IPS-20b (cell line): ENCODE data around the gene ASL.
"Not testable (repeated sequence)": the region's sequence is repeated elsewhere in the genome, so short reads cannot be mapped to it uniquely, and the experiment has no call there.

ENCODE experiments used
- H3K27ac ChIP-seq: one replicate; pipeline ENCODE4 v1.5.1; 2013; ENCODE audit warnings: low read length
- H3K27me3 ChIP-seq: 2 replicates; pipeline ENCODE4 v1.6.1; 2013; ENCODE audit warnings: mild to moderate bottlenecking, low read length, inconsistent platforms; ENCODE audit not compliant: insufficient read depth
- H3K36me3 ChIP-seq: 2 replicates; pipeline ENCODE4 v1.6.1; 2013; ENCODE audit warnings: low read depth, mild to moderate bottlenecking, inconsistent platforms, low read length, moderate library complexity; ENCODE audit not compliant: insufficient read depth
- H3K4me1 ChIP-seq: 2 replicates; pipeline ENCODE4 v1.6.1; 2013; ENCODE audit warnings: mild to moderate bottlenecking, control low read depth, inconsistent platforms, low read length, moderate library complexity; ENCODE audit not compliant: insufficient read depth
- H3K4me3 ChIP-seq: 2 replicates; pipeline ENCODE4 v1.5.1; 2013; ENCODE audit warnings: mild to moderate bottlenecking, low read length, inconsistent platforms
- H3K9ac ChIP-seq: 2 replicates; pipeline ENCODE4 v1.6.1; 2013; ENCODE audit warnings: low read depth, mild to moderate bottlenecking, inconsistent platforms, low read length, moderate library complexity
- H3K9me3 ChIP-seq: 2 replicates; pipeline ENCODE4 v1.6.1; 2013; ENCODE audit warnings: mild to moderate bottlenecking, low read depth, low read length, inconsistent platforms; ENCODE audit not compliant: insufficient read depth

ASL gene

DNA sequence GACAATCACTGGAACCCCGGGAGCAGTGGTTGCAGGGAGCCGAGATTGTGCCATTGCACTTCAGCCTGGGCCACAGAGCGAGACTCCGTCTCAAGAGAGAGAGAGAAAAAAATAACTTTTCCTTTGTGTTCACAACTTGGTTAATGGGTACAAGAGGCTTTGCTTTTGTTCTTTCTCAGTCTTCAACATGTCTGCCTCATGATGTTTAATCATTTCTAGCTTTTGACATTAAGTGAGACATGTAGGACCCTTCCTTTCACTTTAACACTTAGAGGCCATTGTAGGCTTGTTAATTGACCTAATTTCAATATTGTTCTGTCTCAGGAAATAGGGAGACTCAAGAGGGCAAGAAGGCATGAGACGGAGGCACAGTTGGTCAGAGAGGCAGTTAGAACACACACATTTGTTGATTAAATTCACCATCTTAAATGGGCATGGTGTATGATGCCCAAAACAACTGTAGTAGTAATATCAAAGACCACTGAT, 29.7 kb downstream of the ASL start:
- no peaks in the 10 kb centered on the region for H3K4me1 ChIP-seq
- no peaks in the 10 kb centered on the region for H3K36me3 ChIP-seq
- no peak overlapping the region for H3K9ac ChIP-seq
- H3K9me3 ChIP-seq, result no peaks in the 10 kb centered on the region
- no peak overlapping the region for H3K4me3 ChIP-seq
- no peaks in the 10 kb centered on the region for H3K27me3 ChIP-seq
- no peak overlapping the region for H3K27ac ChIP-seq

- H3K9ac ChIP-seq, H3K9me3 ChIP-seq, H3K27me3 ChIP-seq, H3K4me3 ChIP-seq, H3K27ac ChIP-seq, H3K4me1 ChIP-seq, H3K36me3 ChIP-seq: not testable (repeated sequence)
Measured at GRCh38 chr7:66108410-66108809, 32.8 kb downstream of the ASL start.

GRCh38 chr7:66110856-66111255, 35.2 kb downstream of the ASL start:
- H3K9me3 ChIP-seq, result no peaks in the 10 kb centered on the region
- 0 out of 2 replicates have a peak, but pooled peaks cover 1% of the 10 kb centered on the region for H3K36me3 ChIP-seq
- H3K4me3 ChIP-seq, result no peak overlapping the region
- H3K4me1 ChIP-seq, result no peaks in the 10 kb centered on the region; the same call in 1 of the 2 replicates
- H3K27ac ChIP-seq, result no peak overlapping the region
- H3K9ac ChIP-seq, result no peak overlapping the region
- H3K27me3 ChIP-seq, result no peaks in the 10 kb centered on the region

DNA sequence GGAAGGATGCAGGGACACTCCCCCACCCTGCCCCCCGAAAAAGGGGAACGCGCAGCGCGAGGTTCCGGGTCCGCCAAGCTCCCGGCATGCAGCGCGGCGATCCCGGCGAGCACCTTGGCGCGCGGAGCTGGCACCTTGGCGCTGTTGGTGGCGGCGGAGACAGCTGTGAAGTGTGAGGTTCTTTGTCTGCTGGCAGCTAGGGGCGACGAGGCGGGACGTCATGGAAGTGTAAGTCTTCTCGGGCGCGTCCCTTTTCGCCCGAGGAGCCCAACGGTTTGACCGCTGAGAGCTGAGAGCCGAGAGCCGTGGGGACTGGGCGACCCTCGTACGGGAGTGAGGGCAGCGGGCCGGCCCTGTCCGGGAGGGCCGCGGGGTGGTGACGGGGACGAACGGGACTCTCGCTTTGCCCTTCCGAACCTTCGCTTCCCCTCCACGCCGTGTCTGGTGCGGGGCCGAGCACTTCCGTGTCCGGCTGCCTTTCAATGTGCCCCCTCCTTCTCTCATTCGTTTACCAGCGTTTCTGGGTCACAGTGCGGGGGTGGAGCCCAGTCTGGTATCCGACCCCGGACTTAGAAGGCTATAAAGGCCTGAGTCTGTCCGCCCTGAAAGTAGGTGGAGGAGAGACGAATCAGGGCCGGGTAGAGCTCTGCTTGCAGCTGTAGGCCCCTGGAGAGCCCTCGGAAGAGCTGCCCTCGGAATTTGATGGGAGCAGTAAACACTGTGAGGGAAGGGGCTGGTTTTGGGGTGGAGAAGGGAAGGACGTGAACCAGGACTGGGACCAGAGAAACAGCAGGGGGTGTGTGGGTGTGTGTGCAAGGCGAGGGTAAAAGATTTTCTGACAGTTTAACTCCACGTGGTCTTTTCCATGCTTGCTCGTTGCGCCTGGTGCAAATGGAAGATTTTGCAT, 39.4 kb downstream of the ASL start, which contains the start of gene CRCP:
TSS of gene CRCP (plus strand) at position 105 of the 907 bp plus-strand sequence. CDS start at position 221, 116 bp downstream.
- H3K4me1 ChIP-seq, result no peaks in the 10 kb centered on the region; the same call in 1 of the 2 replicates

GRCh38 chr7:66116680-66117420, 41.2 kb downstream of the ASL start:
- H3K4me1 ChIP-seq, H3K9ac ChIP-seq, H3K27me3 ChIP-seq, H3K27ac ChIP-seq, H3K9me3 ChIP-seq, H3K36me3 ChIP-seq, H3K4me3 ChIP-seq: not testable (repeated sequence)

More for the DNA sequence above, 39.4 kb downstream of the ASL start, which contains the start of gene CRCP:
- H3K27ac ChIP-seq, result peak within 1 kb of the TSS; percentile 93
- H3K27me3 ChIP-seq, result no peaks in the 10 kb centered on the region
- H3K4me3 ChIP-seq, result peak within 1 kb of the TSS; percentile 99
- H3K36me3 ChIP-seq, result 0 out of 2 replicates have a peak, but pooled peaks cover 4% of the 10 kb centered on the region
- H3K9me3 ChIP-seq, result no peaks in the 10 kb centered on the region
- H3K9ac ChIP-seq, result peak within 1 kb of the TSS; percentile 98

GRCh38 chr7:66118603-66119002, 43.0 kb downstream of the ASL start:
- no peak overlapping the region for H3K27ac ChIP-seq
- H3K4me1 ChIP-seq, result no peaks in the 10 kb centered on the region; the same call in 1 of the 2 replicates
- no peaks in the 10 kb centered on the region for H3K9me3 ChIP-seq
- H3K9ac ChIP-seq, result no peak overlapping the region
- H3K36me3 ChIP-seq, result 0 out of 2 replicates have a peak, but pooled peaks cover 4% of the 10 kb centered on the region
- no peak overlapping the region for H3K4me3 ChIP-seq
- H3K27me3 ChIP-seq, result no peaks in the 10 kb centered on the region

DNA sequence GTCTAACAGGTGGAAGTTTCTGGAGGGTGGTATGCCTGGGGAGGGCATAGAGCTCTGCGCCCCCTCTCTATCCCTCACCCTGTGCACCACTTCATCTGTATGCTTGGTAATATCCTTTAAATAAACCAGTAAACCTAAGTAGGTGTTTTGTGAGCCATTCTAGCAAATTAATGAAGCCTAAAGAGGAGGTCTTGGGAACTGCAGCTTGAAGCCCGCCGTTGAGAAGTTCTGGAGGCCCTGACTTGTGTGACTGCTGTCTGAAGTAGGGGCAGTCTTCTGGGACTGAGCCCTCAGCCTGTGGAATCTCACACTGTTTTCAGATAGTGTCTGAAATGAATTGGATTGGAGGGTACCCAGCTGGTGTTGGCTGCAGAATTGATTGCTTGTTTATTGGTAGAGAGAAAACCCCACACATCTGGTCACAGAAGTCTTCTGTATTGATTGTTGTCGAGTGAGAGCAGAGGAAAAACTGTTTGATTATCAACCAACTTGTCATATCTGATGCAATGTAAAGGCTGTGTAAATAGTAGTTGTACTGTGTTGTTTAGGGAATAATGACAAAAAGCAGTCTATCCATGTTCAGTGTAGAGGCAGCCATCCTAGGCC, 43.7 kb downstream of the ASL start:
- Histone ChIP-seq H3K4me1 (no peaks in the 10 kb centered on the region; the same call in 1 of the 2 replicates), H3K27me3 (no peaks in the 10 kb centered on the region), H3K4me3 (no peak overlapping the region), H3K9ac (no peak overlapping the region), H3K27ac (no peak overlapping the region), H3K36me3 (0 out of 2 replicates have a peak, but pooled peaks cover 4% of the 10 kb centered on the region), H3K9me3 (no peaks in the 10 kb centered on the region)

DNA sequence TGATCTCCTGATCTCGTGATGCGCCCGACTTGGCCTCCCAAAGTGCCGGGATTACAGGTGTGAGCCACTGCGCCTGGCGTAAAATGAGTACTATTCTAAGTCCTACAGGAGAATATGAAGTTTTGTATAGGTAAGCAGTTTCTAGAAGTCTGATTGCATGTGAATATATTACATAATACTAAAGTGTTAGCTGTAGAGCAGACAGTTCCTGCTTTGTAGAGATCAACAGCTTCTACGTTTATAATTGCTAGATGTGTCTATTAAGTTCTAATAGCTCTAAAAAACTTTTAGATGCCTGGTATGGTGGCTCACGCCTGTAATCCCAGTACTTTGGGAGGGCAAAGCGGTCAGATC, 47.5 kb downstream of the ASL start:
- Histone ChIP-seq H3K9me3 (no peaks in the 10 kb centered on the region), H3K9ac (no peak overlapping the region), H3K4me1 (no peaks in the 10 kb centered on the region), H3K36me3 (no peaks in the 10 kb centered on the region), H3K27me3 (no peaks in the 10 kb centered on the region), H3K27ac (no peak overlapping the region), H3K4me3 (no peak overlapping the region)

DNA sequence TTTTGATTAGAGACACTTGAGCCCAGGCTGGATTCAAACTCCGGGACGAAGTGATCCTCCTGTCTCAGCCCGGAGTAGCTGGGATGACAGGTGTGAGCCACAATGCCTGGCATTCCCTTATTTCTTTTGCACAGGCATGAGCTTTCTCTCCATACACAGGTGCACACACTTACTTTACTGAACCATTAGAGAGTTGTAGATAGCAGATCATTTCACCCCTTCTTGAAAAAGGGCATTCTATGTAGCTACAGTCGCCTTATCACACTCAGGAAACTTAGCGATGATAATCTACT, 48.9 kb downstream of the ASL start:
- H3K4me1 ChIP-seq, H3K27ac ChIP-seq, H3K4me3 ChIP-seq, H3K9ac ChIP-seq, H3K27me3 ChIP-seq, H3K36me3 ChIP-seq, H3K9me3 ChIP-seq: not testable (repeated sequence)

- H3K9me3 ChIP-seq, result no peaks in the 10 kb centered on the region
- no peaks in the 10 kb centered on the region for H3K27me3 ChIP-seq
- H3K36me3 ChIP-seq, result peaks cover 5% of the 10 kb centered on the region; the same call in 1 of the 2 replicates
- H3K27ac ChIP-seq, result no peak overlapping the region
- no peak overlapping the region for H3K9ac ChIP-seq
- no peak overlapping the region for H3K4me3 ChIP-seq
- no peaks in the 10 kb centered on the region for H3K4me1 ChIP-seq
Measured at GRCh38 chr7:66125052-66125694, 49.6 kb downstream of the ASL start.

DNA sequence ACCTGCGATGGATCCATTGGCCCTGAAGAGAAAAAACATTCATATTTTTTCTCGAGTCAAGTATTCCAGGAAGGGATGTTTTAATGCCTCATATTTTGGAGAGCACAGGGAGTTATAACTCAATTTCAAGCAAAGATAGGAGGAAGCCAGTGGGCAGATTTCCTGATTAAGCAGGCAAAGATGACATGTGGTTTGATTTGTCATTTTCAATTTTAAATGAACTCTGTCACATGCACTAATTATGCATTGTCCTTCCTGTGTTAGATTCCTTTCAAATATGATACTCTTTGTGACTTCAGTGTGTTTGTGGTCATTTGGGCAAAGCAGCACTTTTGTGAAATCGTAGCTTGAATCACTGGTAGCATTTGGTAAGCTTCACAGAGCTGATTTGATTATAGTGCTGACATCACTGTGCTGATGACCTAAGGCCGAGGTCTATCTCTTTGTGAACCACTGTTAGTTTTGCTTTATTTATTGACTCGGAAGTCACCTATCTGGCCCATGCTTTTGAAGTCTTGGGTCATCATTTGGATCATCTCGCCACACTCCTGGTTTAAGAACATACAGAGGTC, 50.2 kb downstream of the ASL start:
- not testable (repeated sequence) for H3K4me3 ChIP-seq, H3K9ac ChIP-seq, H3K27ac ChIP-seq, H3K27me3 ChIP-seq, H3K9me3 ChIP-seq, H3K4me1 ChIP-seq
- peaks cover 12% of the 10 kb centered on the region; the same call in 1 of the 2 replicates for H3K36me3 ChIP-seq
